Measurements from ENCODE around the gene ASAP3. TPM values are rescaled to one million over a fixed set of nuclear protein-coding genes. Genes with fewer than 3 reads are reported as not detected.

Gene ASAP3
- total RNA-seq, 2 donors from 2014 or later = 0.51 to 1.0 TPM

- Mint-ChIP-seq H3K27me3 (ENCODE audit: low read depth) (no peaks in the 10 kb centered on the region), H3K4me3 (no peak overlapping the region), H3K36me3 (ENCODE audit: insufficient read depth in 2 of 2) (no peaks in the 10 kb centered on the region), H3K9me3 (no peaks in the 10 kb centered on the region), H3K27ac (no peak overlapping the region), H3K4me1 (ENCODE audit: low read depth) (peaks cover under 1% of the 10 kb centered on the region)
- DNase-seq (no peak), ATAC-seq (replicated peaks in 1 of 2) (no peak)
These were observed 37.2 kb downstream of the ASAP3 start for GRCh38 chr1:23446661-23447310.

GRCh38 chr1:23444596-23445390 lies 39.2 kb downstream of the ASAP3 start:
- H3K27me3 Mint-ChIP-seq (ENCODE audit: low read depth) = no peaks in the 10 kb centered on the region

GRCh38 chr1:23444104-23444533 lies 39.9 kb downstream of the ASAP3 start:
- Mint-ChIP-seq H3K4me3 (no peak overlapping the region), H3K36me3 (ENCODE audit: insufficient read depth in 2 of 2) (no peaks in the 10 kb centered on the region), H3K4me1 (ENCODE audit: low read depth) (no peaks in the 10 kb centered on the region), H3K27me3 (ENCODE audit: low read depth) (no peaks in the 10 kb centered on the region), H3K9me3 (no peaks in the 10 kb centered on the region), H3K27ac (no peak overlapping the region)
- DNase-seq (no peak), ATAC-seq (replicated peaks in 1 of 2) (no peak)

More at GRCh38 chr1:23444596-23445390, 39.2 kb downstream of the ASAP3 start:
- H3K36me3 Mint-ChIP-seq (ENCODE audit: insufficient read depth in 2 of 2) = no peaks in the 10 kb centered on the region
- no peak overlapping the region for H3K27ac Mint-ChIP-seq
- DNase-seq = no peak
- no peaks in the 10 kb centered on the region for H3K9me3 Mint-ChIP-seq
- no peak overlapping the region for H3K4me3 Mint-ChIP-seq
- H3K4me1 Mint-ChIP-seq (ENCODE audit: low read depth) = no peaks in the 10 kb centered on the region
- no peak for ATAC-seq (replicated peaks in 1 of 2)

- Mint-ChIP-seq H3K27ac (no peak overlapping the region), H3K36me3 (ENCODE audit: insufficient read depth in 2 of 2) (no peaks in the 10 kb centered on the region), H3K4me3 (no peak overlapping the region), H3K9me3 (no peaks in the 10 kb centered on the region), H3K4me1 (ENCODE audit: low read depth) (no peaks in the 10 kb centered on the region), H3K27me3 (ENCODE audit: low read depth) (no peaks in the 10 kb centered on the region)
- ATAC-seq (replicated peaks in 1 of 2) (no peak), DNase-seq (no peak)
These were observed 41.2 kb downstream of the ASAP3 start for GRCh38 chr1:23442751-23443150.

GRCh38 chr1:23441446-23442148 lies 42.4 kb downstream of the ASAP3 start:
- H3K4me1 Mint-ChIP-seq (ENCODE audit: low read depth) = no peaks in the 10 kb centered on the region

GRCh38 chr1:23438545-23438944 lies 45.4 kb downstream of the ASAP3 start:
- DNase-seq (no peak), ATAC-seq (replicated peaks in 1 of 2) (no peak)
- no peak overlapping the region for H3K27ac Mint-ChIP-seq
- no peaks in the 10 kb centered on the region for H3K9me3 Mint-ChIP-seq
- H3K4me3 Mint-ChIP-seq = no peak overlapping the region
- H3K27me3 Mint-ChIP-seq (ENCODE audit: low read depth) = no peaks in the 10 kb centered on the region
- no peaks in the 10 kb centered on the region for H3K4me1 Mint-ChIP-seq (ENCODE audit: low read depth)
- H3K36me3 Mint-ChIP-seq (ENCODE audit: insufficient read depth in 2 of 2) = no peaks in the 10 kb centered on the region

More at GRCh38 chr1:23441446-23442148, 42.4 kb downstream of the ASAP3 start:
- no peaks in the 10 kb centered on the region for H3K9me3 Mint-ChIP-seq
- ATAC-seq (replicated peaks in 1 of 2) (no peak), DNase-seq (no peak)
- no peak overlapping the region for H3K4me3 Mint-ChIP-seq
- no peaks in the 10 kb centered on the region for H3K27me3 Mint-ChIP-seq (ENCODE audit: low read depth)
- no peak overlapping the region for H3K27ac Mint-ChIP-seq
- H3K36me3 Mint-ChIP-seq (ENCODE audit: insufficient read depth in 2 of 2) = no peaks in the 10 kb centered on the region

- Mint-ChIP-seq H3K4me1 (ENCODE audit: low read depth) (no peaks in the 10 kb centered on the region), H3K9me3 (no peaks in the 10 kb centered on the region), H3K27me3 (ENCODE audit: low read depth) (no peaks in the 10 kb centered on the region), H3K27ac (no peak overlapping the region), H3K36me3 (ENCODE audit: insufficient read depth in 2 of 2) (no peaks in the 10 kb centered on the region), H3K4me3 (no peak overlapping the region)
- DNase-seq = no peak
- ATAC-seq (replicated peaks in 1 of 2) = no peak
These were observed 46.7 kb downstream of the ASAP3 start for GRCh38 chr1:23437355-23437664.

GRCh38 chr1:23436520-23437354 lies 47.2 kb downstream of the ASAP3 start:
- H3K27ac Mint-ChIP-seq = no peak overlapping the region
- no peaks in the 10 kb centered on the region for H3K27me3 Mint-ChIP-seq (ENCODE audit: low read depth)
- ATAC-seq (replicated peaks in 1 of 2) (no peak), DNase-seq (peak; percentile 10 to 27)
- no peaks in the 10 kb centered on the region for H3K36me3 Mint-ChIP-seq (ENCODE audit: insufficient read depth in 2 of 2)
- no peaks in the 10 kb centered on the region for H3K9me3 Mint-ChIP-seq
- peak overlapping the region in 1 of 2 donors; percentile 20 for H3K4me3 Mint-ChIP-seq
- H3K4me1 Mint-ChIP-seq (ENCODE audit: low read depth) = no peaks in the 10 kb centered on the region

- H3K27ac Mint-ChIP-seq = no peak overlapping the region
- H3K4me3 Mint-ChIP-seq = no peak overlapping the region
- no peaks in the 10 kb centered on the region for H3K9me3 Mint-ChIP-seq
- no peaks in the 10 kb centered on the region for H3K4me1 Mint-ChIP-seq (ENCODE audit: low read depth)
- DNase-seq (no peak), ATAC-seq (replicated peaks in 1 of 2) (no peak)
- H3K36me3 Mint-ChIP-seq (ENCODE audit: insufficient read depth in 2 of 2) = no peaks in the 10 kb centered on the region
- no peaks in the 10 kb centered on the region for H3K27me3 Mint-ChIP-seq (ENCODE audit: low read depth)
These were observed 49.7 kb downstream of the ASAP3 start for GRCh38 chr1:23434260-23434775.

GRCh38 chr1:23433122-23433521 lies 50.9 kb downstream of the ASAP3 start:
- ATAC-seq (replicated peaks in 1 of 2) = no peak
- no peak overlapping the region for H3K4me3 Mint-ChIP-seq

GRCh38 chr1:23431431-23431830 lies 52.5 kb downstream of the ASAP3 start:
- Mint-ChIP-seq H3K27ac (no peak overlapping the region), H3K36me3 (ENCODE audit: insufficient read depth in 2 of 2) (no peaks in the 10 kb centered on the region), H3K4me1 (ENCODE audit: low read depth) (no peaks in the 10 kb centered on the region)

More at GRCh38 chr1:23433122-23433521, 50.9 kb downstream of the ASAP3 start:
- Mint-ChIP-seq H3K27me3 (ENCODE audit: low read depth) (no peaks in the 10 kb centered on the region), H3K9me3 (no peaks in the 10 kb centered on the region), H3K4me1 (ENCODE audit: low read depth) (no peaks in the 10 kb centered on the region), H3K27ac (no peak overlapping the region), H3K36me3 (ENCODE audit: insufficient read depth in 2 of 2) (no peaks in the 10 kb centered on the region)
- no peak for DNase-seq

GRCh38 chr1:23430803-23431202 lies 53.2 kb downstream of the ASAP3 start:
- ATAC-seq (replicated peaks in 1 of 2) (no peak), DNase-seq (no peak)
- no peak overlapping the region for H3K27ac Mint-ChIP-seq
- no peaks in the 10 kb centered on the region for H3K9me3 Mint-ChIP-seq
- H3K4me1 Mint-ChIP-seq (ENCODE audit: low read depth) = no peaks in the 10 kb centered on the region
- no peak overlapping the region for H3K4me3 Mint-ChIP-seq
- peaks cover 10% of the 10 kb centered on the region for H3K27me3 Mint-ChIP-seq (ENCODE audit: low read depth)
- H3K36me3 Mint-ChIP-seq (ENCODE audit: insufficient read depth in 2 of 2) = no peaks in the 10 kb centered on the region

More at GRCh38 chr1:23431431-23431830, 52.5 kb downstream of the ASAP3 start:
- H3K27me3 Mint-ChIP-seq (ENCODE audit: low read depth) = peaks cover 4% of the 10 kb centered on the region
- no peak overlapping the region for H3K4me3 Mint-ChIP-seq
- DNase-seq (no peak), ATAC-seq (replicated peaks in 1 of 2) (no peak)
- no peaks in the 10 kb centered on the region for H3K9me3 Mint-ChIP-seq
